CD4-positive, alpha-beta T cell (primary cell): ENCODE results near the gene POPDC2. TPM values are rescaled to one million over a fixed set of nuclear protein-coding genes. Genes with fewer than 3 reads are reported as not detected.

Experiments used
- ATAC-seq: fragments of 200-7000 bp; cut with Tn5 transposase; one replicate; pipeline ENCODE4 v1.10.0; 2022; ENCODE audit warnings: mild to moderate bottlenecking; ENCODE audit not compliant: poor library complexity
- CTCF ChIA-PET: fragments of 350-600 bp; sonication (Branson Sonifier 250); formaldehyde crosslinking; loops from one replicate; lab custom pipeline; 2021; ENCODE audit warnings: antibody characterized with exemption, inconsistent platforms; lab: Charles Lee
- POLR2A ChIA-PET: fragments of 350-600 bp; sonication (Branson Sonifier 250); formaldehyde crosslinking; loops from one replicate; lab custom pipeline; 2021; ENCODE audit warnings: antibody characterized with exemption, inconsistent platforms; lab: Charles Lee
- DNase-seq, 14 experiments: peaks; one replicate each; pipeline ENCODE4 v3.0.0-alpha.2; 2013 to 2020; ENCODE audit warnings: mixed read lengths in 2 of 14
- H3K27ac ChIP-seq, 2 donors: one replicate each; pipeline versions ENCODE4 v1.5.1 to v1.7.0; 2013; ENCODE audit warnings: low read length in 2 of 2, low read depth in 1 of 2, mild to moderate bottlenecking in 1 of 2
- H3K27me3 ChIP-seq, 2 experiments: 1 replicate in 1 of 2; 2 replicates in 1 of 2; pipeline versions ENCODE4 v1.6.1 to v1.7.0; 2013; ENCODE audit warnings: low read length in 2 of 2, control low read depth in 1 of 2, mild to moderate bottlenecking in 1 of 2, moderate library complexity in 1 of 2; ENCODE audit not compliant: insufficient read depth in 2 of 2, control insufficient read depth in 1 of 2
- H3K36me3 ChIP-seq: one replicate; pipeline ENCODE4 v1.6.1; 2013; ENCODE audit warnings: low read length, control low read depth; ENCODE audit not compliant: insufficient read depth
- H3K4me1 ChIP-seq: one replicate; pipeline ENCODE4 v1.6.1; 2013; ENCODE audit warnings: low read length, control low read depth; ENCODE audit not compliant: insufficient read depth
- H3K4me3 ChIP-seq: one replicate; pipeline ENCODE4 v1.5.1; 2013; ENCODE audit warnings: mild to moderate bottlenecking, low read length, moderate library complexity
- H3K9me3 ChIP-seq, 2 experiments: 1 replicate in 1 of 2; 2 replicates in 1 of 2; pipeline versions ENCODE4 v1.6.1 to v1.7.0; 2013; ENCODE audit warnings: low read length in 2 of 2, mild to moderate bottlenecking in 2 of 2, control low read depth in 1 of 2, moderate library complexity in 1 of 2; ENCODE audit not compliant: control insufficient read depth in 1 of 2, insufficient read depth in 1 of 2
- H3K27ac Mint-ChIP-seq: one replicate; pipeline ENCODE4 v1.8.0; 2020; ENCODE audit warnings: mixed read lengths
- H3K27me3 Mint-ChIP-seq: one replicate; pipeline ENCODE4 v1.8.0; 2021; ENCODE audit warnings: mixed read lengths
- H3K36me3 Mint-ChIP-seq: one replicate; pipeline ENCODE4 v1.8.0; 2021; ENCODE audit warnings: low read depth, mixed read lengths
- H3K4me1 Mint-ChIP-seq: one replicate; pipeline ENCODE4 v1.8.0; 2021; ENCODE audit warnings: low read depth, mixed read lengths
- H3K4me3 Mint-ChIP-seq: one replicate; pipeline ENCODE4 v1.8.0; 2020; ENCODE audit warnings: mild to moderate bottlenecking, mixed read lengths
- H3K9me3 Mint-ChIP-seq: one replicate; pipeline ENCODE4 v1.8.0; 2020; ENCODE audit warnings: mixed read lengths
- CTCF ChIP-seq: fragments of 200-600 bp; IDR thresholded peaks from one replicate; pipeline ENCODE4 v1.8.0; 2022; ENCODE audit warnings: antibody characterized with exemption, mild to moderate bottlenecking
- intact Hi-C, 2 experiments: fragments of 100-400 bp; cut with DNase I in 1 of 2; cut with micrococcal nuclease in 1 of 2; formaldehyde crosslinking; loops; one replicate each; pipeline versions ENCODE4 v1.15.1 to v1.9.0; 2023 to 2025; cut with DNase I, micrococcal nuclease
- total RNA-seq, 174 experiments: library from RNA in 2 of 174; stranded (reverse) in 2 of 174; gene quantifications; one replicate each; pipeline ENCODE4 v1.2.3 and lab custom pipeline; 2021 to 2026

Gene POPDC2
- total RNA-seq, 2 experiments from 2014 or later, result 2.6 to 3.5 TPM

GRCh38 chr3:119613201-119613600 lies 47.2 kb downstream of the POPDC2 start:
- ChIA-PET POLR2A (no interaction called here), CTCF (no interaction called here)
- Histone ChIP-seq H3K4me3 (no peak overlapping the region), H3K9me3 (no peaks in the 10 kb centered on the region), H3K4me1 (no peaks in the 10 kb centered on the region), H3K36me3 (no peaks in the 10 kb centered on the region), H3K27ac (no peak overlapping the region), H3K27me3 (peaks cover 0 to 2% of the 10 kb centered on the region in 2 experiments)
- Mint-ChIP-seq H3K36me3 (no peaks in the 10 kb centered on the region), H3K4me3 (no peak overlapping the region), H3K4me1 (no peaks in the 10 kb centered on the region), H3K27me3 (peaks cover 27% of the 10 kb centered on the region), H3K27ac (no peak overlapping the region), H3K9me3 (no peaks in the 10 kb centered on the region)
- intact Hi-C loops, result no loop called here
- TF ChIP-seq CTCF, result no peak
- ATAC-seq (no peak), DNase-seq (no peak)

- Mint-ChIP-seq H3K27me3 (peaks cover 20% of the 10 kb centered on the region), H3K4me3 (no peak overlapping the region), H3K4me1 (no peaks in the 10 kb centered on the region), H3K9me3 (no peaks in the 10 kb centered on the region), H3K27ac (no peak overlapping the region), H3K36me3 (no peaks in the 10 kb centered on the region)
- Histone ChIP-seq H3K36me3 (no peaks in the 10 kb centered on the region), H3K27me3 (peaks cover 0 to 2% of the 10 kb centered on the region in 2 experiments), H3K27ac (no peak overlapping the region), H3K4me1 (no peaks in the 10 kb centered on the region), H3K9me3 (no peaks in the 10 kb centered on the region), H3K4me3 (no peak overlapping the region)
- DNase-seq (no peak), ATAC-seq (no peak)
- POLR2A ChIA-PET, result no interaction called here
- CTCF ChIA-PET, result no interaction called here
- intact Hi-C loops, result no loop called here
- no peak for TF ChIP-seq CTCF
Measured at GRCh38 chr3:119611664-119612063, 48.7 kb downstream of the POPDC2 start.

DNA sequence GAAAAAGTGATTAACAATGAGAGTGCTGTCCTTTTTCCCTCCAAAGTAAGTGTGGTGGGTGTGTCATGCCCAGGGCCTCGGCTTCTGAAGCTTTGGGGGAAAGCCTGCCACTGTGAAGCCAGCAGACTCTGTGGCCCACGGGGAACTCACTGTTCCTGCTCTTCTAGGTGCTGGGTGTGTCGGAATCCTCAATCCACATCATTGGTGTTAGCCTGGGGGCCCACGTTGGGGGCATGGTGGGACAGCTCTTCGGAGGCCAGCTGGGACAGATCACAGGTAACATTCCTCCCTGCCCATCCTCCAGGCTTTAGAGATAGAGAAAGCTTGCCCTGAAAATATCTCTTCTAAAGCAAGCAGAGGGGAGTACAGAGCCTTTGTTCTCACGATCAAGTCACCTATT lies 51.1 kb downstream of the POPDC2 start:
- POLR2A ChIA-PET, result no interaction called here
- no peak overlapping the region for H3K27ac Mint-ChIP-seq
- CTCF ChIA-PET, result no interaction called here

More for the DNA sequence above, 51.1 kb downstream of the POPDC2 start:
- Mint-ChIP-seq H3K36me3 (no peaks in the 10 kb centered on the region), H3K27me3 (peaks cover 19% of the 10 kb centered on the region), H3K4me1 (no peaks in the 10 kb centered on the region), H3K9me3 (no peaks in the 10 kb centered on the region), H3K4me3 (no peak overlapping the region)
- TF ChIP-seq CTCF, result no peak
- no peaks in the 10 kb centered on the region for H3K4me1 ChIP-seq
- no peak overlapping the region for H3K4me3 ChIP-seq
- H3K9me3 ChIP-seq, result no peaks in the 10 kb centered on the region
- DNase-seq, result no peak
- peaks cover 0 to 2% of the 10 kb centered on the region in 2 experiments for H3K27me3 ChIP-seq
- intact Hi-C loops, result no loop called here
- no peak overlapping the region for H3K27ac ChIP-seq
- no peak for ATAC-seq
- H3K36me3 ChIP-seq, result no peaks in the 10 kb centered on the region
